Nephron (organoid): ENCODE data around the gene TLX1.

Experiments used
- H3K27ac Mint-ChIP-seq, 3 experiments: 2 replicates each; pipeline ENCODE4 v1.8.0; 2020; ENCODE audit warnings: mixed read lengths in 3 of 3, mild to moderate bottlenecking in 2 of 3, moderate library complexity in 1 of 3
- H3K27me3 Mint-ChIP-seq: 2 replicates; pipeline ENCODE4 v1.8.0; 2021; ENCODE audit warnings: low read depth, mild to moderate bottlenecking, moderate library complexity, mixed read lengths
- H3K36me3 Mint-ChIP-seq: 2 replicates; pipeline ENCODE4 v1.8.0; 2020; ENCODE audit warnings: low read depth, mixed read lengths
- H3K4me1 Mint-ChIP-seq: 2 replicates; pipeline ENCODE4 v1.8.0; 2020; ENCODE audit warnings: mixed read lengths
- H3K4me3 Mint-ChIP-seq, 3 experiments: 2 replicates each; pipeline ENCODE4 v1.8.0; 2020; ENCODE audit warnings: mild to moderate bottlenecking in 3 of 3, mixed read lengths in 3 of 3, moderate library complexity in 2 of 3
- H3K9me3 Mint-ChIP-seq: 2 replicates; pipeline ENCODE4 v1.8.0; 2020; ENCODE audit warnings: mixed read lengths
- CTCF ChIP-seq, 3 experiments: fragments of 200-600 bp; sonication (generic); IDR thresholded peaks; one replicate each; pipeline ENCODE4 v1.5.0; 2021; ENCODE audit warnings: antibody characterized with exemption in 3 of 3; ENCODE audit not compliant: unreplicated experiment in 3 of 3

TLX1 gene

GRCh38 chr10:101138788-101139420, 7.8 kb downstream of the TLX1 start:
- Mint-ChIP-seq H3K9me3 (peaks cover 3% of the 10 kb centered on the region), H3K27ac (no peak overlapping the region), H3K36me3 (no peaks in the 10 kb centered on the region), H3K27me3 (peaks cover 100% of the 10 kb centered on the region), H3K4me3 (no peak overlapping the region), H3K4me1 (peaks cover 6% of the 10 kb centered on the region)
- TF ChIP-seq CTCF (IDR thresholded peaks at IDR 0.05; ENCODE audit: unreplicated experiment in 3 of 3), result no peak

- Mint-ChIP-seq H3K36me3 (no peaks in the 10 kb centered on the region), H3K27ac (no peak overlapping the region), H3K4me1 (peaks cover 6% of the 10 kb centered on the region), H3K27me3 (peaks cover 100% of the 10 kb centered on the region), H3K9me3 (peaks cover 3% of the 10 kb centered on the region), H3K4me3 (peak overlapping the region in 1 of 3 experiments; percentile 24)
- TF ChIP-seq CTCF (IDR thresholded peaks at IDR 0.05; ENCODE audit: unreplicated experiment in 3 of 3), result peak; percentile 36 to 48 (median 37)
Measured at GRCh38 chr10:101139421-101139911, 8.4 kb downstream of the TLX1 start.

- Mint-ChIP-seq H3K27ac (no peak overlapping the region), H3K4me3 (no peak overlapping the region), H3K4me1 (peaks cover 6% of the 10 kb centered on the region), H3K27me3 (peaks cover 100% of the 10 kb centered on the region), H3K36me3 (no peaks in the 10 kb centered on the region), H3K9me3 (peaks cover 3% of the 10 kb centered on the region)
- TF ChIP-seq CTCF (IDR thresholded peaks at IDR 0.05; ENCODE audit: unreplicated experiment in 3 of 3), result no peak
Measured at GRCh38 chr10:101140084-101140949, 9.2 kb downstream of the TLX1 start.

GRCh38 chr10:101140950-101141615, 10.0 kb downstream of the TLX1 start:
- Mint-ChIP-seq H3K27me3 (peaks cover 100% of the 10 kb centered on the region), H3K36me3 (no peaks in the 10 kb centered on the region), H3K4me3 (no peak overlapping the region), H3K9me3 (peaks cover 3% of the 10 kb centered on the region), H3K27ac (no peak overlapping the region), H3K4me1 (no peaks in the 10 kb centered on the region)
- no peak for TF ChIP-seq CTCF (IDR thresholded peaks at IDR 0.05; ENCODE audit: unreplicated experiment in 3 of 3)

- TF ChIP-seq CTCF (IDR thresholded peaks at IDR 0.05; ENCODE audit: unreplicated experiment in 3 of 3), result peak; percentile 98 to 99 (median 98)
- Mint-ChIP-seq H3K4me3 (no peak overlapping the region), H3K36me3 (no peaks in the 10 kb centered on the region), H3K27ac (no peak overlapping the region), H3K9me3 (peaks cover 3% of the 10 kb centered on the region), H3K27me3 (peaks cover 100% of the 10 kb centered on the region), H3K4me1 (no peaks in the 10 kb centered on the region)
Measured at GRCh38 chr10:101141616-101142532, 10.8 kb downstream of the TLX1 start.
